GM21576 (cell line): ENCODE data around the gene SUMO1.
A peak's percentile ranks its signal among the peaks of the same experiment; 100 is the strongest.
"Not testable (repeated sequence)": the region's sequence is repeated elsewhere in the genome, so short reads cannot be mapped to it uniquely, and the experiment has no call there.

Experiments
- ATAC-seq: cut with Tn5 transposase; IDR thresholded peaks from one replicate; pipeline ENCODE4 v1.9.1; 2021; ENCODE audit warnings: mild to moderate bottlenecking, moderate library complexity; ENCODE audit not compliant: unreplicated experiment

The SUMO1 gene

GRCh38 chr2:202238234-202239197, at the start of gene SUMO1:
Gene SUMO1 (minus strand): TSS chr2:202238597. CDS start chr2:202238451, 146 bp downstream.
- peak; percentile 96 for ATAC-seq

DNA sequence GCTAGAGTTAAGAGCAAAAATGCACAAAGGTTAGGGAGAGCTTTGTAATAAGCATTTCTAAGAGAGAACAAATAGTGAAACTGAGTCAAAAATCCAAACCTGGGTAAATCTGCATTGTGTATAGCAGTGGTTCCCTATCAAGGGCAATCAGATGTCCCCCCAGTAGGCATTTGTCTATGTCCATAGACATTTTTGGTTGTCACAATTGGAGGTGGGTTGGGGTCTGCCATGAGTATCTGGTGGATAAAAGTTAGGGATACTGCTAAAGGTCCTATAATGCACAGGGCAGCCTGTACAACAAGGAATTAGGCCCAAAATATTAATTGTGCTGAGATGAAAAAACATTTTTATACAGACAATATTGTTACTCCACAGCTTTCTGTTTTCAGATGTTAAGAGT, 48.2 kb upstream of the SUMO1 start:
- no peak for ATAC-seq

DNA sequence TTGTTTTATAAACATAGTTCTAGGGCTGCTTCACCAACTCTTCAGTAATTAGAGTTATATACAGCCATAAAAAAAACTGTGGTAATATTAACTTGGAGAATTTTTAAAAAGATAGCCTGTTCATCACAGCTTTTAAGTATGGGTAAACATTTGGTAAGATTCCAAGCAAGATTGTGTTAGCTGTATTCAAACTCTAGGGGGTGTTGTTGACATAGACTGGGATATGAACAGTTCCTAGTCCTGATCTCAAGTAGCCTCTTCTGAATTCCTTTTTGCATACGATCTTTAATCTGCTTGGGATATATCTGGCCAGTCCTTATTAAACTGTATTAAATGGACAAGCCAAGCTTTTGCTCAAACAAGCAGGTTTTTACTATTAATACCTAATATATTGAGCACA, 40.5 kb upstream of the SUMO1 start:
- no peak for ATAC-seq

DNA sequence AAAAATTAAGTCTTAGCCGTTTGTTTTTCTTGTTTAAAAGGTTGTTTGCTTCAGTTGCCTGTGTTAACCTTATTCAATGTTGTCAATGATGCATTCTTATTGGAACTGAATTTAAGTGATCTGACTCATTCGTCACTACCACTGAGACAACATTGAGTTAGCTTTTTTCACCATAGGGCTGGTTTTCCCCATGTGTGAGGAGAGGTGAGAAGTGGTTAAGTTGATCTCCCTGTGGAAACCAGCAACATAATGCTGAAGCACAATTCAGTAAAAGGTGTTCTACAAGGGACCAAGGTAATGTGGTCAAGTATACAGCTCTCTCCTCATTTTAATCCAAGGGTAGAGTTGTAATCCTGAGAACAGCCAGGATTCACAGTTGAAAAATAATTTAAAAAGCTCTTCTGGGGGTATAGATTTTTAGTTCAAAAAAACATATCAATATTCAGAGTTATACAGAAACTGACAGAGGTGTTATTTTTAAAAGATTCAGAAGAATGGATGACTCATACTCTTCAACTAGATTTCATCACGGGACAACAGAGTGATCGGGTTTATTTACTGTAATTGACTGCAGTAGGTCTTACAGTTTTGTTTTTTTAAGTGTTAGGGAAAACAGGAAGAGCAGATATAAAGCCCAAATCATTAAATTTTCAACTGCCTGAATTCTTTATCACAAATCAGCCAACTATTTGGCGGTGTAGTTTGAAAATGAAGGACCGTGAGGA, 39.8 kb upstream of the SUMO1 start:
- ATAC-seq, result no peak

DNA sequence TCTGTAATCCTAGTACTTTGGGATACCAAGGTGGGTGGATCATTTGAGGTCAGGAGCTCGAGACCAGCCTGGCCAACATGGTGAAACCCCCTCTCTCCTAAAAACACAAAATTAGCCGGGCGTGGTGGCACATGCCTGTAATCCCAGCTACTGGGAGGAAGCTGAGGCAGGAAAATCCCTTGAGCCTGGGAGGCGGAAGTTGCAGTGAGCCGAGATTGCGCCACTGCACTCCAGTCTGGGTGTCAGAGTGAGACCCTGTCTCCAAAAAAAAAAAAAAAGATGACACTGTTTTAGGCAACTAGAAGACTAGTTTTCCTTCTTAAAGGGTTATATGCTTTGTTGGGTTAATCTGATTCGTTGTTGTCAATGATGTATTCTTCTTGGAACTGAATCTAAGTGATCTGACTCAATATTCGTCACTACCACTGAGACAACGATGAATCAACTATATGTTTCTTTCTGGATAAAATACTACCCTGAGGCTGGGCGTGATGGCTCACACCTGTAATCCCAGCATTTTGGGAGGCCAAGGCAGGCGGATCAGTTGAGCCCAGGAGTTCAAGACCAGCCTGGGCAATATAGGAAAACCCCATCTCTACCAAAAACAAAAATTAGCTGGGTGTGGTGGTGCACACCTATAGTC, 37.8 kb upstream of the SUMO1 start:
- not testable (repeated sequence) for ATAC-seq

DNA sequence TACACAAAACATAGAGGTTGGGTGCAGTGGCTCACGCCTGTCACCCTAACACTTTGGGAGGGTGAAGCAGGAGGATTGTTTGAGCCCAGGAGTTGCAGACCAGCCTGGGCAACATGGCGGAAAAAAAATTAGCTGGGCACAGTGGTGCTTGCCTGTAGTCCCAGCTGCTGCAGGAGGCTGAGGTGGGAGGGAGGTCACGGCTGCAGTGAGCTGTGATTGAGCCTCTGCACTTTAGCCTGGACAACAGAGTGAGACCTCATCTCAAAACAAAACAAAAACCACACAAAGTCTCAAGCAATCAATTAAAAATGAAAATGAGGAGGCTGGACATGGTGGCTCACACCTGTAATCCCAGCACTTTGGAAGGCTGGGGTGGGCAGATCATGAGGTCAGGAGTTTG, 32.1 kb upstream of the SUMO1 start:
- no peak for ATAC-seq

DNA sequence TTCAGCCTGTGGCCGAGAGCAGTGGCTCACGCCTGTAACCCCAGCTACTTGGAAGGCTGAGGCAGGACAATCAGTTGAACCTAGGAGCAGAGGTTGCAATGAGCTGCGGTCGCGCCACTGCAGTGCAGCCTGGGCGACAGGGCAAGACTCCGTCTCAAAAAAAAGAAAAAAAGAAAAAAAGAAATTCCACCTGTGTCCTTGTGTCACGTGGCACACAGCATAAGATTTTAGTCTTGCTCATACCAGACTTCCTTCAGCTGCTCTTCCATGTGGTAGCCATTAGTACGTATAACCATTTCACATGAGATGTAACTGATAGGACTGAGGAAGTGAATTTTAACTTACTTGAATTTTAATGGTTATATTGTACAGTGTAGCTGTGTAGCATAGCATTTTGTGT, 31.2 kb upstream of the SUMO1 start:
- ATAC-seq, result no peak

GRCh38 chr2:202267495-202267894, 29.1 kb upstream of the SUMO1 start:
- no peak for ATAC-seq

- peak; percentile 86 for ATAC-seq
Measured at GRCh38 chr2:202265467-202266277, 27.3 kb upstream of the SUMO1 start, which contains the start of gene NOP58. Gene NOP58 (plus strand): TSS chr2:202265763. CDS start chr2:202265942, 179 bp downstream.

DNA sequence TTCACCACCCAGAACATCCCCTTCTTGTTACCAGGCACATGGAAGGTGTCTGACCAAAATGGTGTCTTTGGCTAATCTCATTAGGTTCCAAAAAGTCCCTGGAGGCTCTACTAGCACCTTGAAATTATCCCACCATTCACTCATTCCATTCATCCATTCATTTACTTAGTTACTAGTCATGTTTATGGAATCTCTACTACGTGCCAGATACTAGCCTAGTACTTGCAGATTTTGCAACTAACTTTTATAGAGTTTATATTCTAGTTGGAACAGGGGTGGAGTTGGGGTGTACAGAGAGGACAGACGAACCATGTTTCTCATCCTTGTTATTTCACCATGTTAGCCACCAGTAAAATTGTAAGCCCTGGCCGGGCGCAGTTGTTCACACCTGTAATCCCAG, 23.1 kb upstream of the SUMO1 start:
- no peak for ATAC-seq

- no peak for ATAC-seq
Measured at GRCh38 chr2:202251494-202251893, 13.1 kb upstream of the SUMO1 start.

DNA sequence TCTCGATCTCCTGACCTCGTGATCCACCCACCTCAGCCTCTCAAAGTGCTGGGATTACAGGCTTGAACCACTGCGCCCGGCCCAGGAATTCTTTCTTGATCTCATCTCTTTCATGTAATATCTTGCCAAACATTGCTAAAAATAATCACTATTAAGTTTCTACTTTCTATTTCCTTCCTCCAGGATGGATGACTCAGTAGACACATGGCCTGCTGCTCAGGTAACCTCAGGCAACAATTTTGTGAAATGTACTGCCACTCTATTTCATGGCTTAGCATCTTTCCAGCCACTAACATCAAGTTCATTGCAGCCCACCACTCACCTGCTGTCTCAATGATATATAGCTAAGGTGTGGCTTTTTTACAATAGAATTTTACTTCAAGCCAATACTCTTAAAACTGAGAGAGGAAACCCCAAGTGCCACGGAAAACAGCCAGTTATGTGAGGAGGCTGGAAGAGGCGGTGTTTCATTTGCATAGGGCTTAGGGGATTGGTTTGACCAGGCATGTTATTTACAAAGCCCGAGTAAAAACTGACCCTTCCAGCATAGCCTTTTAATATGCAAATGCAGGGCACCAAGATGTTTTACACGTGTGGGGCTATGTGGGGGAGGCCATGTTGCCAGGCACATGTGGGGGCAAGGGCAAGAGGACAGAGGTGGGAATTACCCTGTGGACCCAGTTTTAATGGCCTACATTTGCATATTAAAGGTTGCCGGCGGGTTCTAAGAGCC, 11.3 kb upstream of the SUMO1 start:
- ATAC-seq, result no peak

GRCh38 chr2:202247710-202248109, 9.3 kb upstream of the SUMO1 start:
- ATAC-seq, result not testable (repeated sequence)

- ATAC-seq, result peak; percentile 36
Measured at GRCh38 chr2:202237787-202238233, 587 bp downstream of the SUMO1 start.

DNA sequence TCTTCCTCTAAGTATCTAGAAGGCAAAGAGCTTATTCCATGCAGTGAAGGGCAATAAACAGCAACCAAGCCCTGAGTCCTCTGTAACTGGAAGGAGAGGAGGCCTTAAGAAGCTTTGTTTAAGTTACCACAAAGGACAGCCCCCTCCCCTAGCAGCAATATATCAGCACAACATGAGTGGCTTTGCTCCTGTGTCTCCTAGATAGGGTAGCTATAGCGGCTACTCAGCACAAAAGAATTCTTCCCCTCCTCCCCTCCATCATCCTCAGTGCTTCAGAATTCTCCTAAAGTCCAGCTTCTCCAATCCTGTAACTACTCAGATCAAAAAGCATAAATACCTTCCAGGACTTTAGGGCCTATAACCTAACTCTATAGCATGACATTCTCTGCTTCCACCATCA, 16.5 kb downstream of the SUMO1 start:
- ATAC-seq, result no peak

- ATAC-seq, result no peak
Measured at GRCh38 chr2:202215179-202215578, 23.2 kb downstream of the SUMO1 start.

DNA sequence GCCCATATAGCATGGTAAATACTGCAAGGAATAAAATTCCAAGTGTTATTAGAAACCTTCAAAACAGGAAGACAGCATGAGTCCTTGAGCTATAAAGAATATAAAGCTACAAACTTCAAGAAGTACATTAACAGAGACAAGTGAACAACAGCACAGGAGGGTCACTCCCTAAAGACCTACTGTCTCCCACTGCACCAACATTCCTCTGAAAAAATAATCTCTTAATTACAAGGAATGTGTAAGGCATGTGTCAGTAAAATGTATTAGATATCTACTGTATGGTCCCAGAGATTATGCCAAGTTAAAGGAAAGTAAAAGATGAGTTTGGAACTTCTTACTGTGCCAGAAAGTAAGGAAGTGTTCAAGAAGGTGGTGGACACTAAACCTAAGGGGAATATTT, 29.9 kb downstream of the SUMO1 start:
- no peak for ATAC-seq

GRCh38 chr2:202204855-202205254, 33.5 kb downstream of the SUMO1 start:
- no peak for ATAC-seq

GRCh38 chr2:202203348-202203747, 35.0 kb downstream of the SUMO1 start:
- ATAC-seq, result no peak
